Neutrophil (primary cell): ENCODE measurements around the gene PTPRE.

Experiments
- H3K27ac ChIP-seq: fragments of 200-600 bp; sonication (generic); 2 replicates; pipeline ENCODE4 v1.5.1; 2016; ENCODE audit warnings: mild to moderate bottlenecking, moderate library complexity
- H3K27me3 ChIP-seq: fragments of 200-600 bp; sonication (generic); 2 replicates; pipeline ENCODE4 v1.6.0; 2016; ENCODE audit warnings: mild to moderate bottlenecking
- H3K36me3 ChIP-seq: fragments of 200-600 bp; sonication (generic); 2 replicates; pipeline ENCODE4 v1.5.1; 2017
- H3K4me1 ChIP-seq, 2 experiments: fragments of 200-600 bp in 1 of 2; sonication (generic) in 1 of 2; 1 replicate in 1 of 2; 2 replicates in 1 of 2; pipeline versions ENCODE4 v1.5.1 to v1.6.1; 2013 to 2016; ENCODE audit warnings: low read depth in 1 of 2, low read length in 1 of 2, mild to moderate bottlenecking in 1 of 2, moderate library complexity in 1 of 2; ENCODE audit not compliant: control insufficient read depth in 1 of 2, insufficient read depth in 1 of 2
- H3K4me3 ChIP-seq, 2 experiments: fragments of 200-600 bp in 1 of 2; sonication (generic) in 1 of 2; 1 replicate in 1 of 2; 2 replicates in 1 of 2; pipeline ENCODE4 v1.5.1; 2013 to 2016; ENCODE audit warnings: low read depth in 1 of 2, low read length in 1 of 2, mild to moderate bottlenecking in 1 of 2, moderate library complexity in 1 of 2
- H3K9me3 ChIP-seq: fragments of 200-600 bp; sonication (generic); 2 replicates; pipeline ENCODE4 v1.5.1; 2016
- TF ChIP-seq, protein P1 (sequence below): fragments of 200-600 bp; sonication (generic); IDR thresholded peaks from 2 replicates; pipeline ENCODE4 v1.5.1; 2016; ENCODE audit warnings: antibody characterized with exemption

The PTPRE gene

DNA sequence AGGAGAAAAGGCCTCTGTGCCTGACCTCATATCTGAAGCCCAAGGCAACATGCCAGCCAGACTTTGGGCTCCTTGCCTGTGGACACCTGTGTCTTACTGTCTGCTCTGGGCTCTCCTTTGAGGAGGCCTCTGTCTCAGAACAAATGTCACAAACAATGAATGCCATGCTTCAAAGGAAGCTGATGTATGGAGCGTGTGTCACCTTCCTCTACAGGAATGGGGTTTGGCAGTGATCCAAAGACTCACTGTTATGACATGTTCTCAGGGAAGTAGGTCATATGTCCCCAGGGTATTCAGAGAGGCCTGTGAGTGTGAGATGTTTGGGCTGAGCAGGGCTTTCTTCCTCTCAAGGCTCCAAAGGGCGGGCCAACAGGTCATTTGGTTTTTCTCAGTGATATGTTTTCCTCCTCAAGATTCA lies 38.4 kb downstream of the PTPRE start:
- TF ChIP-seq, protein P1, sequence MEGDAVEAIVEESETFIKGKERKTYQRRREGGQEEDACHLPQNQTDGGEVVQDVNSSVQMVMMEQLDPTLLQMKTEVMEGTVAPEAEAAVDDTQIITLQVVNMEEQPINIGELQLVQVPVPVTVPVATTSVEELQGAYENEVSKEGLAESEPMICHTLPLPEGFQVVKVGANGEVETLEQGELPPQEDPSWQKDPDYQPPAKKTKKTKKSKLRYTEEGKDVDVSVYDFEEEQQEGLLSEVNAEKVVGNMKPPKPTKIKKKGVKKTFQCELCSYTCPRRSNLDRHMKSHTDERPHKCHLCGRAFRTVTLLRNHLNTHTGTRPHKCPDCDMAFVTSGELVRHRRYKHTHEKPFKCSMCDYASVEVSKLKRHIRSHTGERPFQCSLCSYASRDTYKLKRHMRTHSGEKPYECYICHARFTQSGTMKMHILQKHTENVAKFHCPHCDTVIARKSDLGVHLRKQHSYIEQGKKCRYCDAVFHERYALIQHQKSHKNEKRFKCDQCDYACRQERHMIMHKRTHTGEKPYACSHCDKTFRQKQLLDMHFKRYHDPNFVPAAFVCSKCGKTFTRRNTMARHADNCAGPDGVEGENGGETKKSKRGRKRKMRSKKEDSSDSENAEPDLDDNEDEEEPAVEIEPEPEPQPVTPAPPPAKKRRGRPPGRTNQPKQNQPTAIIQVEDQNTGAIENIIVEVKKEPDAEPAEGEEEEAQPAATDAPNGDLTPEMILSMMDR = no peak

DNA sequence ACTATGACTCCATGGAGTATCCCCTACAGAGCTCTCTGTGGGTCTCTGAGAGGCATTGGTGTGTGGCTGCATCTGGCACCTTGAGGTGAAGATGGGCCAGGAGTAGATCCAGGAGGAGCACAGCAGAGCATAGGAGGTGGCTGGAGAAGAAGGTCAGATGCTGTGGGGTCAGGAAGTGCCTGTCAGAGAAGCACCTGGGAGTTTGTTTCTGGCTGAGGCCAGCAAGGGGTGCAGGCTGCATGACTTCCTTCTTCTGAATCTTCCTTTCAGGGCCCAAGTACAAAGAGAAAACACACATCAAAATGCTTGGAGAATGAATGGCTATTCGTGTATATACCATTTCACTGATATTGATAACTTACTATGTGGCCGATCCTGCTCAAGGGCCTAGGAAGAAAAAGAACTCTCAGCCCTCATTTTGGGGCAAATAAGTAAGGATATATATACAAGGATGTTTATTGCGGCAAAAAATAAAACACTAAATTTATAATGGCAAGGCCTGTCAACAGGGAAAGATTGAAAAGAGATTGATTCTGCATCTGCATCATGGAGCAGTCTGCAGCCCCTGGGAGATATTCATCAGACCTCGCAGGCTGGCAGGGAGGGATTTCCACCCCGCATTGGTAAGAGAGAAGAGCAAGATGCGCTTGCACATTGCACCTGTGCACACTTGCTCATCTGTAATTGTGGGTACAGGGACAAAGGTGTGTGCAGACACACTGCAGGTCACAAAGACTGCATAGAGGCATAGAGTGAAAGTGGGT lies 39.2 kb downstream of the PTPRE start:
- Histone ChIP-seq H3K9me3 (no peaks in the 10 kb centered on the region), H3K27me3 (no peaks in the 10 kb centered on the region), H3K4me1 (peaks cover 31 to 34% of the 10 kb centered on the region in 2 experiments), H3K27ac (peak overlapping the region; percentile 80), H3K4me3 (no peak overlapping the region), H3K36me3 (no peaks in the 10 kb centered on the region)
- TF ChIP-seq, protein P1 = no peak

More for the DNA sequence above, 38.4 kb downstream of the PTPRE start:
- Histone ChIP-seq H3K27ac (peak overlapping the region; percentile 80), H3K27me3 (no peaks in the 10 kb centered on the region), H3K4me1 (peaks cover 31 to 34% of the 10 kb centered on the region in 2 experiments), H3K9me3 (no peaks in the 10 kb centered on the region), H3K36me3 (no peaks in the 10 kb centered on the region), H3K4me3 (no peak overlapping the region)

DNA sequence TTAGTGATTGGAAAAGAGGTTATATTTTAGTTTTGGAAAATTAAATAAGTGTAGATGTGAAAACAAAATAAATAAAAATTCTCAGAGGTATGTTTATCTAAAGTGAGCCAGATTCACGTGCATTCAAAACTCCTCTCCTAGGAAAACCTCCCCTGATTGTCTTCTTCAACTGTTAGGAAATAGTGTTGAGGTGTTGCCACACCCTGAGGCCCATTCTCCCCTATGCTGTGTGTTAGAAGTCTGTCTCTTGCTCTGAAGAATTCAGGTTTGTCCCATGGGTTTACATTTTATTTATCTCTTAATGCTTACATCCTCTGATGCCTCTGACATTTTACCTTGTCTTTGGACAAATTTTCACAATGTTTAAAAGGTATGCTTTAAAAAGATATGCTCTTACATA lies 40.3 kb downstream of the PTPRE start:
- no peak overlapping the region for H3K4me3 ChIP-seq
- H3K4me1 ChIP-seq = peaks cover 31 to 34% of the 10 kb centered on the region in 2 experiments
- no peaks in the 10 kb centered on the region for H3K9me3 ChIP-seq
- H3K36me3 ChIP-seq = no peaks in the 10 kb centered on the region
- TF ChIP-seq, protein P1 = no peak
- H3K27ac ChIP-seq = peak overlapping the region; percentile 31
- H3K27me3 ChIP-seq = no peaks in the 10 kb centered on the region

DNA sequence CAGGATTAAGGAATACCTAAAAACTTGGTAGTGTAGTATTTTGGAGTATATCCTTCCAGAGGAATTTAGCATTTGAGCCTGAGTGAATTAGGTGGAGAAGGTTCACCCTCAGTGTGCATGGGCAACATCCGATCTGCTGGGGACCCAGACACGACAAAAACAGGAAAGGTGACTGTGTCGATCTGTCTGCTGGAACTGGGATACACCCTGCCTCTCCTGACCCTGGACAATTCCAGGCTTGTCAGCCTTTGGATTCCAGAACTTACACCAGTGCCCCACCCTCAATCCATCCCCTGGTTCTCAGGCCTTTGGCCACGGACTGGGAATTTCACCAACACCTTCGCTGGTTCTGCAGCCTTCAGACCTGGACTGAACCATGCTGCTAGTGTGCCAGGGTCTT lies 41.9 kb downstream of the PTPRE start:
- TF ChIP-seq, protein P1 = no peak
- peaks cover 31 to 34% of the 10 kb centered on the region in 2 experiments for H3K4me1 ChIP-seq
- H3K27me3 ChIP-seq = no peaks in the 10 kb centered on the region
- no peaks in the 10 kb centered on the region for H3K36me3 ChIP-seq
- H3K9me3 ChIP-seq = no peaks in the 10 kb centered on the region
- H3K27ac ChIP-seq = no peak overlapping the region
- H3K4me3 ChIP-seq = no peak overlapping the region

DNA sequence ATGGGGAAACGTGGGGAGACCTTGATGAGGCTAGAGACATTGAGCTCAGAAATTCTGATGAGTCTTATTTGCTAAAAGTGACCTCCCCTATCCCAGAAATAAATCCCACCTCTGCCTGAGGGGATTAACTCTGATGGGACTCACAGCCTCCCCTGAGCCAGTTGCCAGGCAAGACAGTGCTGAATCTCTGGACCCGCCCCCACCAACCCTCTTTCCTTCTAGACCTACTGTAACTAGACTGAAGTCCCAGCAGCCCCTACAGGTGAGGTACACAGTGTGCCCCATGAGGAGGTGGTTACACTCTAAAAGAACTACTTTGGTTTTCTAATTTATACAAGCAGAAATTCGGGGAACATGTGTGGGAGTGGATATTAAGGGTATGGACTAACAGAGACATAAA lies 42.9 kb downstream of the PTPRE start:
- H3K27ac ChIP-seq = no peak overlapping the region
- H3K36me3 ChIP-seq = no peaks in the 10 kb centered on the region
- H3K4me3 ChIP-seq = no peak overlapping the region
- no peaks in the 10 kb centered on the region for H3K27me3 ChIP-seq
- H3K9me3 ChIP-seq = no peaks in the 10 kb centered on the region
- TF ChIP-seq, protein P1 = no peak
- H3K4me1 ChIP-seq = peaks cover 30 to 32% of the 10 kb centered on the region in 2 experiments
